WTC11 (cell line): ENCODE measurements around the gene TTC28.

Source experiments
- TF ChIP-seq, protein P1 (sequence below): fragments of 200-600 bp; IDR thresholded peaks from 2 replicates; pipeline ENCODE4 v1.8.0; 2022; ENCODE audit warnings: antibody characterized with exemption
- TF ChIP-seq, protein P2 (sequence below): fragments of 250-450 bp; sonication (Bioruptor Pico); IDR thresholded peaks from 2 replicates; pipeline ENCODE4 v2.1.2; 2022; ENCODE audit warnings: mild to moderate bottlenecking, moderate library complexity

DNA sequence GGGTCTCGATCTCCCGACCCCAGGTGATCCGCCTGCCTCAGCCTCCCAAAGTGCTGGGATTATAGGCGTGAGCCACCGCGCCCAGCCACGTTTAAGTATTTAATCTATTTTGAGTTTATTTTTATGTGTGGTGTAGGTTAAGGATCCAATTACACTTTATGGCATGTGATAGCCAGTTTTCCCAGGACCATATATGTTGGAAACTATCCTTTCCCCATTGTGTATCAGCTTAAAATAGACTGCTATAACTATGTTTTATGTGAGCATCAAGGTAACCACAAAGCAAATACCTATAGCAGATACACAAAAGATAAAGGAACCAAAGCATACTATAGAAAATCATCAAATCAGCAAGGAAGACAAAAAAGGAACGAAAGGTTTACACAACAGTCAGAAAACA, 42.4 kb downstream of the TTC28 start:
- TF ChIP-seq, protein P1, sequence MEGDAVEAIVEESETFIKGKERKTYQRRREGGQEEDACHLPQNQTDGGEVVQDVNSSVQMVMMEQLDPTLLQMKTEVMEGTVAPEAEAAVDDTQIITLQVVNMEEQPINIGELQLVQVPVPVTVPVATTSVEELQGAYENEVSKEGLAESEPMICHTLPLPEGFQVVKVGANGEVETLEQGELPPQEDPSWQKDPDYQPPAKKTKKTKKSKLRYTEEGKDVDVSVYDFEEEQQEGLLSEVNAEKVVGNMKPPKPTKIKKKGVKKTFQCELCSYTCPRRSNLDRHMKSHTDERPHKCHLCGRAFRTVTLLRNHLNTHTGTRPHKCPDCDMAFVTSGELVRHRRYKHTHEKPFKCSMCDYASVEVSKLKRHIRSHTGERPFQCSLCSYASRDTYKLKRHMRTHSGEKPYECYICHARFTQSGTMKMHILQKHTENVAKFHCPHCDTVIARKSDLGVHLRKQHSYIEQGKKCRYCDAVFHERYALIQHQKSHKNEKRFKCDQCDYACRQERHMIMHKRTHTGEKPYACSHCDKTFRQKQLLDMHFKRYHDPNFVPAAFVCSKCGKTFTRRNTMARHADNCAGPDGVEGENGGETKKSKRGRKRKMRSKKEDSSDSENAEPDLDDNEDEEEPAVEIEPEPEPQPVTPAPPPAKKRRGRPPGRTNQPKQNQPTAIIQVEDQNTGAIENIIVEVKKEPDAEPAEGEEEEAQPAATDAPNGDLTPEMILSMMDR, result no peak
- TF ChIP-seq, protein P2, sequence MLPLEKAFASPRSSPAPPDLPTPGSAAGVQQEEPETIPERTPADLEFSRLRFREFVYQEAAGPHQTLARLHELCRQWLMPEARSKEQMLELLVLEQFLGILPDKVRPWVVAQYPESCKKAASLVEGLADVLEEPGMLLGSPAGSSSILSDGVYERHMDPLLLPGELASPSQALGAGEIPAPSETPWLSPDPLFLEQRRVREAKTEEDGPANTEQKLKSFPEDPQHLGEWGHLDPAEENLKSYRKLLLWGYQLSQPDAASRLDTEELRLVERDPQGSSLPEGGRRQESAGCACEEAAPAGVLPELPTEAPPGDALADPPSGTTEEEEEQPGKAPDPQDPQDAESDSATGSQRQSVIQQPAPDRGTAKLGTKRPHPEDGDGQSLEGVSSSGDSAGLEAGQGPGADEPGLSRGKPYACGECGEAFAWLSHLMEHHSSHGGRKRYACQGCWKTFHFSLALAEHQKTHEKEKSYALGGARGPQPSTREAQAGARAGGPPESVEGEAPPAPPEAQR (CRISPR knock-in tag), result no peak
